Stimulated activated CD4-positive, alpha-beta T cell treated with anti-CD3 and anti-CD28 coated beads, Interleukin-4, amount 100 ng/mL, for 4 hours (primary cell): ENCODE measurements around the gene SLC25A38.
"Not testable (repeated sequence)": the region's sequence is repeated elsewhere in the genome, so short reads cannot be mapped to it uniquely, and the experiment has no call there.

ENCODE experiments used
- DNase-seq, 2 experiments: peaks; one replicate each; pipeline ENCODE4 v3.0.0-alpha.2; 2020

The SLC25A38 gene, protein sequence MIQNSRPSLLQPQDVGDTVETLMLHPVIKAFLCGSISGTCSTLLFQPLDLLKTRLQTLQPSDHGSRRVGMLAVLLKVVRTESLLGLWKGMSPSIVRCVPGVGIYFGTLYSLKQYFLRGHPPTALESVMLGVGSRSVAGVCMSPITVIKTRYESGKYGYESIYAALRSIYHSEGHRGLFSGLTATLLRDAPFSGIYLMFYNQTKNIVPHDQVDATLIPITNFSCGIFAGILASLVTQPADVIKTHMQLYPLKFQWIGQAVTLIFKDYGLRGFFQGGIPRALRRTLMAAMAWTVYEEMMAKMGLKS

DNA sequence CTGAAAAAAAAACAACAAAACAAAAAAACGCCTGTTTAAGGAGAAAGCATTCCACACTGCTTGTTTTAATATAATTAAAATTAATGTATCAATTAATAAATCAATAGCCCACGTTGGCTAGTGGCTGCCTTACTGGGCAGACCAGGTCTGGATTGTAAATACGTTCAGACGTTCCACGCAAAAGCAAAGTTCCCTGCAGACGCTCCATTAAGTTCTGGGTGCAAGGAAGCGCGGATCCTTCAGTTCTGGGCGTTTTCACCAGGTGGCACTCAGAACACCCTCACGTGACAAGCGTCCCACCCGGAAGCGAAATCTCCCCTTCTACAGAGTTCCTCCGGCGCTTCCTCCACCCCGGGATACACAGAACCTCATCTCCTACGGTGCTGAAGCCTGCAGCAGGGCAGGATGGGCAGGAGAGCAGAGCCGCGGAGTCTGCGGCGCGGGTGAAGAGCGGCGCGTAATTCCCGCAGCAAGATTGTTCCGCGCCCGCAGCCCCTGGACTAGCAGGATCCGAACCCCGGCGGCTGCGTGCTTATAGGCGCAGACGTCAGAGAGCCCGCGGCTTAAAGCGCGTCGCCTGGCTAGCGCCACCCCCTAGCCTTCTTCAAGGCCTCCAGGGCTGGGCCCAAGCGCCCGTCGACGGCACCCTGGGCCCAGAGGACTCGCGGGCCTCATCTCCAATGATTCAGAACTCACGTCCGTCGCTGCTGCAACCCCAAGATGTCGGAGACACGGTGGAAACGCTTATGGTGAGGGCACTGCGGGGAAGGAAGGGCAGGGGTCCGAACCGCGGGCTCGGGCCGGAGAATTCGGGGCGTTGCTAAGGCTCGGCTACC is at the start of gene SLC25A38:
Gene SLC25A38, plus strand, starts transcription at position 326 of the 836 bp plus-strand sequence. Its CDS starts 355 bp downstream, at position 681.
- DNase-seq, result peak; percentile 72 to 76

- DNase-seq, result no peak
These were observed 49.6 kb upstream of the SLC25A38 start for GRCh38 chr3:39333607-39334006.

- DNase-seq, result no peak
These were observed 49.0 kb upstream of the SLC25A38 start for GRCh38 chr3:39334205-39334604.

- DNase-seq, result no peak
These were observed 45.0 kb upstream of the SLC25A38 start for GRCh38 chr3:39338201-39338600.

- DNase-seq, result no peak
These were observed 44.1 kb upstream of the SLC25A38 start for GRCh38 chr3:39339086-39339485.

DNA sequence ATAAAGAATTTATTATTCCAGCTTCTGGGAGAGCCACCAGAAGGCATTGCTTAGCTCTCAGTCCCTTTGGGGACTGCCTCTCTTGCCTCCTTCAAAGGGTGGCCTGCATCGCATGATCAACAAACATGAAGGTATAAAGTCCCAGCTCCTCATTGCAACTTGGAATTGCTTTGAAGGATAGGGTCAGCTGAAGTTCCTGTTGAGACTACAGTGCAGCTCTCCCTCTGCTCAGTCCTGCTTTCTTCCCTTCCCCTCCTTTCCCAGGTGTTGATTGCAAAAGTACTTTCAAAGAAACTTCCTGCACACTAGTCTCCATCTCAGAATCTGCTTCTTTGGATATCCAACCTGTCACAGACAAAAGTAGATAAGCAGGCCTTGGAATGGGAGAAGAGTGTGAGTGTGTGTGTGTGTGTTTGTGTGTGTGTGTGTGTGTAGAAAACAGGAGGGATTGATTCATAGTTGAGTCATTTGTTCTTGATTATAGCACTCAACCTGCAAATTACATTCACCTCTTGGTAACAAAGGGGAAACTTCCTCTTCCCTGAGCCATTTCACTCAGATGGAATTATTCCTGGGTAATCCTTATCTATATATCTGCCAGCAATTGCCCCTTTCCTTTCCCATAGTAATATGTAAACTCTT is 40.0 kb upstream of the SLC25A38 start:
- DNase-seq, result no peak

DNA sequence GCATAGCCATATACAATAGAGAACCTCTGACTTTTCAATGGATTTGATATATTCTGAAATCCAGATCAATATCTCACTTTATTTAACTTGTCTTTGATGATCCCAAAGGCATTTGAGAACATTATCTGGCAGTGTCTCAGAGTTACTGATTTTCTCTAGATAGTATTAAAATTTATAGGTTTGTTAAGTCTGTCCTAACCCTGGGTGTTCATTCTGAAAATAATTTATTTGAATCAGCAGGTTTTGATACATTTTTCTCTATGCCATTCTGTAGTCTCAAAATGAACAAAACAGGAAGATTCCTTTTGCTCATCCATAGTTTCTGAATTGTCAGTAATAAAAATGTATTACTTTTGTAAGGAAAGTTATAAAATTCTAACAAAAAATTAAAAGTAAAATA is 39.4 kb upstream of the SLC25A38 start:
- no peak for DNase-seq

DNA sequence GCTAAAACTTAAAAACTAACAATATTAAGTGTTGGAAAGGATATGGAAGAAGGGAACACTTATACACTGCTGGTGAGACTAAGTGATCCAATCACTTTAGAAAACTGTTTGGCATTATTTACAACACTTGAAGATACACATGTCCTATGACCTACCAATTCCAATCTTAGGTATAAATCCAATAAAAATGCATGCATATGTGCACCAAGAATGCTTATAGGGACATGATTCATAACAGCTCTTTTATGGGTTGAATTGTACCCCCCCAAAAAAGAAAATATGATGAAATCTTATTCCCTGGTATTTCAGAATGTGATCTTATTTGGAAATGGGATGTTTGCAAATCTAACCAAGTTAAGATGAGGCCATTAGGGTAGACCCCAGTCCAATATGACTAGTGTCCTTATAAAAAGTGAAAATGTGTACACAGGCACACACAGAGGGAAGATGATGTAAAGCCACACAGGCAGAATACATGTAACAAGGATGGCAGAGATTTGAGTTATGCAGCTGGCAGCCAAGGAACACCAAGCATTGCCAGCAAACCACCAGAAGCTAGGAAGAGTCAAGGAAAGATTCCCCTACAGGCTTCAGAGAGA is 38.3 kb upstream of the SLC25A38 start:
- no peak for DNase-seq

GRCh38 chr3:39346785-39347585 is 36.2 kb upstream of the SLC25A38 start:
- DNase-seq, result no peak

DNA sequence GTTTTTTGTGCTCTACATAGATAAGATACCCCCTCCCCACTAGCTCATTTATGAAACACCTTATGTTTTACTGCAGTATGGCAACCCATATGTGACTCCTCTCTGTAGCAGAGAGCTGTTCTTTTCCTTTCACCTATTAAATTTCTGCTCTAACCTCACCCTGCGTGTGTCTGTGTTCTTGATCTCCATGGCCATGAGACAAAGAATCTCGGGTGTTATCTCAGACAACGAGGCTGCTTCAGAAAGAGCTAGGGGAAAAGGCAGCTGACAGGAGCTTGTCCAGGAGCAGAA is 35.6 kb upstream of the SLC25A38 start:
- DNase-seq, result no peak

DNA sequence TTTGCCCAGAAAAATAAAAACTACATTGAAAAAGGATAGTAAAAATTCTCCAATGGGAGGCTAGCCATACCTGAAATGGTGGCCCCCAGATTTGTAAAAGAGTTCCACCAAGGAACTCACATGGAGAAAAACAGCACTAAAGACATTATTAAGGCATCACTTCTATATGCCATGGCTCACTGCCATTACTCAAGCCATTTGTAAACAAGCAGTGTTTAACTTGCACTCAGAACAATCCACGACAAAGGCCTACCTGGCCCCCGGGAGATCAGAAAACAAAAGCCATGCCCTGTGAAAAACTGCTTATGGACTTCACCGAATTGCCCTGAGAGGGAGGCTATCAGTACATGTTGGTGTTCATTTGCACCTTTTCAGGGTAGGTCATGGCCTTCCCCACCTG is 34.1 kb upstream of the SLC25A38 start:
- DNase-seq, result no peak

- DNase-seq, result no peak
These were observed 32.5 kb upstream of the SLC25A38 start for GRCh38 chr3:39350714-39351113.

DNA sequence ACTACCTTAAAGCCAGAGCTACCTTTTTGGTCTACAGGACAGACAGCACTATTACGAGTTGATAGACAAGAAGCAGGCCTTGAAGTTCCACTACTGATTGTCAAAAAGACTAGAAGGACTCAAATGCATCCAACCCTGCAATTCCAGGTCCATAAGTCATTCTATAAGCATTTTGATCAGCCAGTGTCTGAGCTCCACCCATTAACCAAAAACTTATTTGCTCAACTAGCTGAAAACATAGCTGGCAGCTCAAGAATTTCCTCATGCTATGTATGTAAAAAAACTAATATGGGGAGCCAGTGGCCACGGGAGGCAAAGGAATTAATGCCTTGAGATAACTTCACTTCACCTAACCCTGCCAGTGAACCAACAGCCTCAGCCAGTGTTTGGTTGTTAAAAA is 32.0 kb upstream of the SLC25A38 start:
- DNase-seq, result not testable (repeated sequence)

GRCh38 chr3:39353168-39353927 is 29.8 kb upstream of the SLC25A38 start:
- DNase-seq, result not testable (repeated sequence)

- no peak for DNase-seq
These were observed 24.8 kb upstream of the SLC25A38 start for GRCh38 chr3:39358333-39358732.

DNA sequence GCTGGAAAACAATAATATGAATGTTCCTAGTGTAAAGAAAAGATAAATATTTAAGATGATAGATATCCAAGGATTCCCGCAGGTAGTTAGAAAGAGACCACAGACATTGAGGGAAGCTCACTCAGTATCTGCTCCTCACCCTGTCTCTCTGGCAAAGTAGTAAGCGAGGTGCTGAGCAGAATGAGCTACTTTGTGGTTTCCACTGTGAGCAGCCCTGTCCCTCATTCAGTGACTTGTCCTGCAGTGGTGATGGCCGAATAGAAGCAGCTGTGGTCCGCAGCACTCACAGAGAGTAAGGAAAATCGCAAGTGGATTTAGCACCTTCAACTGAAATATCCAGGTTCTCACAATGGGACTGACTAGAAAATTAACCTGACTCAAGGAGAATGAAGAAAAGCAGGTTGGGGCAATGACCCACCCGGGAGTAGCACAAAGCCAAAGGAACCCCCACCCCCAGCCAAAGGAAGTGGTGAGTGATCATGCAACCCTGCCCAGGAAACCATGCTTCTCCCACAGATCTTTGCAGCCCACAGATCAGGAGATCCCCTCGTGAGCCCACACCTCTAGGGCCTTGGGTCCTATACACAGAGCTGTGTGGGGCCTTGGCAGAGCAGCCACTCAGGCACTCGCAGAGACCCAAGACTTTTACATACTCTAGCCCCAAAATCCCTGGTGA is 21.8 kb upstream of the SLC25A38 start:
- DNase-seq, result peak in 1 of 2 experiments; percentile 46

GRCh38 chr3:39362192-39362591 is 21.0 kb upstream of the SLC25A38 start:
- DNase-seq, result no peak

- no peak for DNase-seq
These were observed 20.4 kb upstream of the SLC25A38 start for GRCh38 chr3:39362812-39363211.

DNA sequence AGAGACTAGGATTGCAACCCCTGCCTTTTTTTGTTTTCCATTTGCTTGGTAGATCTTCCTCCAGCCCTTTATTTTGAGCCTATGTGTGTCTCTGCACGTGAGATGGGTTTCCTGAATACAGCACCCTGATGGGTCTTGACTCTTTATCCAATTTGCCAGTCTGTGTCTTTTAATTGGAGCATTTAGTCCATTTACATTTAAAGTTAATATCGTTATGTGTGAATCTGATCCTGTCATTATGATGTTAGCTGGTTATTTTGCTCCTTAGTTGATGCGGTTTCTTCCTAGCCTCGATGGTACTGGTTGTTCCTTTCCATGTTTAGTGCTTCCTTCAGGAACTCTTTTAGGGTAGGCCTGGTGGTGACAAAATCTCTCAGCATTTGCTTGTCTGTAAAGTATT is 12.7 kb upstream of the SLC25A38 start:
- not testable (repeated sequence) for DNase-seq

GRCh38 chr3:39372833-39373232 is 10.3 kb upstream of the SLC25A38 start:
- no peak for DNase-seq

DNA sequence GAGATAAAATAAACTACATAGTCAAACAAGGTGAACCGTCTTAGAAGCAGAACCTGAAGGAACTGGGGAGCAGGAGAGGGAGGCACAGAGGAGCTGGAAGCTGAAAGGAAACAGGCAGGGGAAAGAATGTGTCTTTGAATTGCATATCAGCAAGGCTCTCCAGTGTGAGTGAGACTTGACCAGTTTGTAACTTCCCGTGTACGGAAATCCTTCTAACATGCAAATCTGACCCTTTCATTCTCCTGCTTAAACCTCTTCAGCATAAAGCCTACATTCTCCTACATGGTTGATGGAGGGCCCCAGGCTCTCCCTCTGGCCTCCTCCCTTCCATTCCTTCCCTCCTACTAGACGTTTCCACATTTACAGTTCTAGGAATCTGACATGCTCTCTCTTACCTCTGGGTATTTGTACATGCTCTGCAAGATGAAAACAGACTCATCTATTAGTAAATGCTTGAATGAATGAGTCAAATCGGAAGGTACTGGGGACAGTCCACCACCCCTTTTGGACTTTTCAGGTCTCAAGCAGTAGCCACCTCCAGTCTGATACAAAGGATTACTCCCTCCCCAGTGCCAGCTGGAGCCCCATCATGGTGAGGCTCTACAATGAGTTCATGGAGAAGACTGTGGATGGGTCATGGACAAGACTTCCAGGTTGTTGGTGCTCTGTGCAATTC is 6.1 kb upstream of the SLC25A38 start:
- no peak for DNase-seq
